NCI-H146 (cell line): ENCODE measurements around the gene KLRC3.
"Not testable (repeated sequence)": the region's sequence is repeated elsewhere in the genome, so short reads cannot be mapped to it uniquely, and the experiment has no call there.

ENCODE experiments used
- DNase-seq: peaks from one replicate; lab custom pipeline; 2025; lab: John Stamatoyannopoulos, UW

Gene KLRC3

DNA sequence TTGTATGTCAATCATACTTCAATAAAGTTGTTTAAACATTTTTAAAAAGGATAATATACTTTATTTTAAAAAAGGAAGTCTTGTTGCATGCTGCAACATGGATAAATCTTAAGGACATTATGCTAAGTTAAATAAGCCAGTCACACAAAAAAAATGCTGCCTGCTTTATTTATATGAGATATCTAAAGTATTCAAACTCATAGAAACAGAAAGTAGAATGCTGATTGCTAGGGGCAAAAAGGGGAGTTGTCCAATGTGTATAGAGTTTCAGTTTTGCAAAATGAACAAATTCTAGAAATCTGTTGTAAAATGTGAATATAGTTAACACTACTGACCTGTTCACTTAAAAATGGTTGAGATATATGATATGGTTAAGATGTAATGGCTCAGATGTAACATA, 19.6 kb downstream of the KLRC3 start:
- no peak for DNase-seq

DNA sequence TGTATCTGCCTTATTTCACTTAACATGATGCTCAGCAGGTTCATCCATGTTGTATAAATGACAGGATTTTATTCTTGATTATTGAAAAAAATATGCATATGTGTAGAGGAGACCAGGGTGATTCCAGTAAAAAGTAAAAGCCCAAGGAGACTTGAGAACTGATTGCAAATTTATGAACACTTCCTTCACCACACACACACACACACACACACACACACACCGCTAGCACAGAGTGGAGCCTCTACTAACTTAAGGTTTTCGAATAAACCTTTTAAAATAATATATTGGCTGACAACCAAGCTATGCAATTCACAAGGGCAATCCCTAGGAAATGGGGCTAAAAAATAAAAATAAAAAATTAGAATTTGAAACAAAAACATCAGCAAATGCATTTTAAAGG, 22.2 kb downstream of the KLRC3 start:
- DNase-seq, result no peak

DNA sequence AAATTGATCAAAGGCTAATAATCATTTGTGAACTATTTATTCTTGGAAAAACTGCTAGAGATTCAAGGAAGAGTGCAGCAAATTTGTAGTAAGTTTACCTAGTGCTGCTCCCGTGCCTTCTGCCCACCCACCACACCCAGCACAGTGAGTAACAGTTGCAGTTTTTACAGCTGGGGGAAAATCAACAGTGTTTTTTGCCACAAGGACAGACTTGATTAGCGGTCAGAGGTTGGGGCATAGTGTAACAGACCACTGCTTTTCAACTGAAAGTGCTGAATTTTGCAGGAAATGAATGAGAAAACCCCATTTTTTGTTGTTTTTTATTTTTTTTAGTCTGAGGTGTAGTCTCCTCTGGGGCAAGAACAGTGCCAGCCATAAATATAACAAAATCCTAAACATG, 23.1 kb downstream of the KLRC3 start:
- DNase-seq, result peak; percentile 76

DNA sequence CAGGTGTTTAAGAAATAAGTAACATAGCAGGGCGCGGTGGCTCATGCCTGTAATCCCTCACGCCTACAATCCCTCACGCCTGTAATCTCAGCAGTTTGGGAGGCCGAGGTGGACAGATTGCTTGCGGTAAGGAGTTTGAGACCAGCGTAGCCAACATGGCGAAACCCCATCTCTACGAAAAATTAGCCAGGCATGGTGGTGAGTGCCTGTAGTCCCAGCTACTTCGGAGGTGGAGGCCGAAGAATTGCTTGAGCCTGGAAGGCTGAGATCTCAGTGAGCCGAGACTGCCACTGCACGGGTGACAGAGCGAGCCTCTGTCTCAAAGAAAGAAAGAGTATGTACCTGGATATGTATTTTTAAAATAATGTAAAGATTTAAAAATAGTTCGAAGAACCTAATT, 24.2 kb downstream of the KLRC3 start:
- DNase-seq, result peak; percentile 61

DNA sequence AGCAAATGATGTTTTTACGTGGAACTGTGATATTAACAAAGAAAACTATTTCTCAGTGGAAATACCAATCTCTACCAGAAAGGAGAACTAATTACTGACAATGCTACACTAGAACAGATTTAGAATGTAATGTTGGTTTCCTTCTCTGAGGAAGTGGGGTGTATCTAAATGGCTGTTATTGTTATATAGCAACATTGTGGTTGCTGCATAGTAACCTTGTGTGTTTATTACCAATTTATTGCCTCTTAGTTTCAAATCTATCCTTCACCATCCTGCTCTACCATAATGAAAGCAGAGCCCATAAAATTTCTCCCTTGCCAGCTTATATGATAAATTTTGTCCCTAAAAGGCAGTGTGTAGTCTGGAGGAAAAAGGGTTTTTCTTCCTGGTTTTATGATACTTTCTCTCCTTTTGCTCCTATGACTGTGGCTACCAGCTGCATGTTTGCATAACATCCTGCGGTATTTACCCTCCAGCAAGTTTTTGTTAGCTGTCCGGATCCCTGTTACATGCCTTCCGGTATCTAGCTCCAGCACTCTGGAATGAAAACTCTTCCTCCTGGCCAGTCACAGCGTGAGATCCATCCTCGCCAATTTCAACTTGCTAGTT, 24.9 kb downstream of the KLRC3 start:
- DNase-seq, result peak; percentile 99

DNA sequence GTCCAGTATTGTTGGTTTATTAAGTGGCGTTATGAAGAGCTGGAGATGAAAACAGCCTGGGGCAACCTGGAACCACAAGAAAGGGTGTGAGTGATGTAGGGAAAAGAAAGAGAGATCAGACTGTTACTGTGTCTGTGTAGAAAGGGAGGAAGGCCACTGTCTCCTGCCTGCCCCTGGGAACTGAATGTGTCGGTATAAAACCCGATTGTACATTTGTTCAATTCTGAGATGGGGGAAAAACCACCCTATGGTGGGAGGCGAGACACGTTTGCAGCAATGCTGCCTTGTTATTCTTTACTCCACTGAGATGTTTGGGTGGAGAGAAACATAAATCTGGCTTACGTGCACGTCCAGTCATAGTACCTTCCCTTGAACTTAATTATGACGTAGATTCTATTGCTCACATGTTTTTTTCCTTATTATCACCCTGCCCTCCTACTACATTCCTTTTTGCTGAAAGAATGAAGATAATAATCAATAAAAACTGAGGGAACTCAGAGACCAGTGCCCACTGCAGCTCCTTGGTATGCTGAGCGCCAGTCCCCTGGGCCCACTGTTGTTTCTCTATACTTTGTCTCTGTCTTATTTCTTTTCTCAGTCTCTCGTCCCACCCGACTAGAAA, 25.8 kb downstream of the KLRC3 start:
- not testable (repeated sequence) for DNase-seq

DNA sequence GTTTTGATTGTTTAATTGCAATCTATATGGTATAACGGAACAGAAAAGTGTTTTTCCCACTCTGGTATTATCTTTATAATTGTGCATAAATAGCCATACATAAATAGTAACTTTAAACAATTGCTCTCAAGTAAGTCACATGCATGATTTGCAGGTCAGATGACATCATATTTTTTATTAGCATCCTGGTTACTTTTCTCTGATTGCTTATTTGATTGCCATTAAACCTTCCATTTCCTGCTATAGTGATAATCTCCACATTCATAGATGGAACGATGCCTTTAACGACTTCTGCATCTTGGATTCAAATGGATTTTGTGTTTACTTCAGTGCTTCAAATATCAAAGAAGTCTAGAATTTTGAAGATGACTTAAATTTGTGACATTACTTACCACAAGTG, 27.1 kb downstream of the KLRC3 start:
- peak; percentile 40 for DNase-seq

DNA sequence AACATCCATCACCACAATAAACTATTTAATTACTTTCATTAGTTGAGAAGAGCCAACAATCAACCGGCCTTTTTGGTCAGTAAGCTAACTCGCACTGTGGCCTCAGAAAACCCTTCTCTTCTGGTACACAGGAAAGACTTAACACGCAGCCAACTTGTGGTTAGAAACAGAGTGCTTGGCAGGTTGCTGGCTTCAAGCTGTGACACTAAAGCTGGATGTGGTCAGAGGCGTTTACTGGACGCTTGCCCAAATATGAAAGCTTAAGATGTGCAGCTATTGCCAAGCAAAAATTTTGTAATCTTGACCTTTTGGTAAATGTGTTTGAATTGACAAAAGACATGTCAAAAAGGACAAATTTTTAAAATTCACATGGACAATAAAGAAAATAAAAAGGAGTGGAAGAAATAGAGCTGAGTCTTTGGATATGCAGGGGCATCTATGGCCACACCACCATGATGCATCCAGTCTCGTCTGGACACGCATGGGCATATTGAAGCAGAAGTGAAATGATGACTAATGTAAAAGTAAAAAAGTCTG, 27.9 kb downstream of the KLRC3 start:
- peak; percentile 89 for DNase-seq

DNA sequence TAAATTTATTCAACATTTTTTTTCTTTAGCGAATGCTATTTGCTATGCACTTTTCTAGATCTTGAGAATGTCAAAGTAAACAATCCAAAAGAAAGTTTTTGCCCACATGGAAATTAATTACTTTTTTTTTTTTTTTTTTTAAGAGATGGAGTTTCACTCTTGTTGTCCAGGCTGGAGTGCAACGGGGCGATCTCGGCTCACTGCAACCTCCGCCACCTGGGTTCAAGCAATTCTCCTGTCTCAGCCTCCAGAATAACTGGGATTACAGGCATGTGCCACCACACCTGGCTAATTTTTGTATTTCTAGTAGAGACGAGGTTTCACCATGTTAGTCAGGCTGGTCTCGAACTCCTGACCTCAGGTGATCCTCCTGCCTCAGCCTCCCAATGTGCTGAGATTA, 29.4 kb downstream of the KLRC3 start:
- not testable (repeated sequence) for DNase-seq

DNA sequence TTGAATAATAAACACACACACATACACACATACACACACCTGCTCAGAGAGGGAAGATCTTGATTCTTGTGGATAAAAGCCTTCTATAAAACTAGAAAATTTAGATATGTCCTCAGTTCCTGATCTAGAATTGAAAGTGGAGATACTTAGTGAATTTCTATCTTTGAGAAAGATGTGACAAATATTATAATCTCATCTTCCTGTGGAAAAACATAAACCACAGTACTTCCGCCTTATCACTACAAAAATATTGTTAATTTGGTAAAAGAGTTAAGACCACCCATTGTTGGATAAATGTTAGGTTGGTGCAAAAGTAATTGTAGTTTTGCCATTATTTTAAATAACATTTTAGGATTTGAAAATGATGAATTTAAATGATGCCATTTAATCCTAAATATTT, 30.5 kb downstream of the KLRC3 start, which contains the start of gene KLRK1:
Gene KLRK1, minus strand, starts transcription at position 138 of the 400 bp plus-strand sequence. CDS start 1,231 bp downstream, outside the sequence.
- no peak for DNase-seq

DNA sequence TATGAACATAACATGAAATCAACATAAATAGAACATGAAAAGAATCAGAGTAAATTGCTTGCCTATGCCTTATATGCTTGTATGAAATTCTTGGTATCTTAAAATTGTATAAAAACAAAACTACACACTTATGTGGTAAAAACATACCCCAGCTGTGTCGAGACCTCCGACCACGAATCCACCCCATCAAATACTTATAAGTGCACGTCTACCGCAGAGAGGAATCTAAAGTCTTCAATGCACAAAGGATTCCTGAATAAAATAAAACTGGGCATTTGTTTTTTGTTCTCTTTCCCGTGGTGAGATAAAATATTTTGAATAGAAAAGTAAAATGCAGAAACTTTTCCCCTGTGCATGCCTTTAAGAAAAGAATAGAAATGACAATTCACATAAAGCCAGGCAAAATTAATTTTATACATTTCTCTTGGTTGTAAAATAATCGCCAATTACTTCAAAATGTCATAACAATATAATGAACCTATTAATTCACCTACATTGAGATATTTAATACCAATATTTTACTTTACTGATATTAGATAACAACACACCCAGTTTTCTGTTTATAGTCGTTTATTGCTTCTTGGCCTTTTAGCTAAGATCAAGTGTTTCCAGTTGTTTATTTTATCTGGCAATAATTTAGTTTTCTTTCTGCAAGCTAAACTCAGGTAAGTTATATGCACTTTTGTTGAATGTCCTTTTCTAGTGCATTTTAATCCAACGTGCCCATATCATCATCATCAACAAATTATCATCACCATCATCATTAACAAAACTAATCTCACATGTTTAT, 31.6 kb downstream of the KLRC3 start:
- no peak for DNase-seq

DNA sequence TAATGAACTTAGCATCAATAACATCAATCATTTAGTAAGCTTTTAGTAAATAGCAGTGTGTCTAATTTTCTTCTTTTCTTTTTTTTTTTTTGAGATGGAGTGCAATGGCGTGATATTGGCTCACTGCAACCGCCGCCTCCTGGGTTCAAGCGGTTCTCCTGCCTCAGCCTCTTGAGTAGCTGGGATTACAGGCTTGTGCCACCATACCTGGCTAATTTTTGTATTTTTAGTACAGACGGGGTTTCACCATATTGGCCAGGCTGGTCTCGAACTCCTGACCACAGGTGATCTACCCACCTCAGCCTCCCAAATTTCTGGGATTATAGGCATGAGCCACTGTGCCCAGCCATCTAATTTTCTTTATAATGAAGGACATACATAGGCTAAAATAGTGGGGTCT, 32.9 kb downstream of the KLRC3 start:
- DNase-seq, result not testable (repeated sequence)

DNA sequence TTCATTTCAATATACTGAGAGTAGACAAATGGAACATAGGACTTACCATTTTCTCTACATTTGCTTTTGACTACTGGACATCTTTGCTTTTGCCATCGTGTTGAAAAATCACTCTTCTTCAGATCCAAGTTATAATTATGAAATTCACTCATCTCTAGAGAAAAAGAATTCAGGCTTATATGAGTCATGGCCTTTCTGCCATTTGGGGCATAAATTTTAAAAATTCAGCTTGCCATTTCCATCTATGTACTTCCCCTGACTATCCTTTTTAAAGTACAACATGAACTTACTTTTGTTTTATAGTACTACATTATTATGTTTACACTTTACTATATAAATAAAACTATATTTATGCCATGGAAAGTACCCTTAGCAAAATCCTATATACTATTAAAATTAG, 33.5 kb downstream of the KLRC3 start:
- DNase-seq, result no peak

DNA sequence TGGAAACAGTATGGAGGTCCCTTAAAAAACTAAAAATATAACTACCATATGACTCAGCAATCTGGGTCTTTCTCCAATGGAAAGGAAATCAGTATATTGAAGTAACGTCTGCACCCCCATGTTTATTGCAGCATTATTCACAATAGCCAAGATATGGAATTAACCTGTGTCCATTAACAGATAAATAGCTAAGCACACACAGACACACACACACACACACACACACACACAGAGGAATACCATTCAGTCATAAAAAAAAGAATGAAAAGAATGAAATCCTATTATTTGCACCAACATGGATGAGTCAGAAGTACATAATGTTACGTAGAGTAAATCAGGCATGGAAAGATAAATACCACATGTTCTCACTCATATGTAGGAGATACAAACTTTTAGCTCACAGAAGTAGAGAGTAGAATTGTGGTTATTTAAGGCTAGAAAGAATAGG, 35.2 kb downstream of the KLRC3 start:
- DNase-seq, result no peak

DNA sequence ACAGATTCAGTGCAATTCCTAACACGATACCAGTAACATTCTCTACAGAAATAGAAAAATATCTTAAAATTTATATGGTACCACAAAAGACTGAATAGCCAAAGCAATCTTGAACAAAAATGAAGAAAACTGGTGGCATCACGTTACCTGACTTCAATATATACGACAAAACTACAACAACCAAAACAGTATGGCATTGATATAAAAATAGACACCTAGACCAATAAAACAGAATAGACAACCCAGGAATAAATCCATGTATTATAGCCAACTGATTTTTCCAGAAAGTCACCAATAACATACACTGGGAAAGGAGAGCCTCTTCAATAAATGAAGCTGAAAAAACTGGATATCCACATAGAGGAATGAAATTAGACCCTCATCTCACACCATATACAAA, 36.2 kb downstream of the KLRC3 start:
- no peak for DNase-seq

DNA sequence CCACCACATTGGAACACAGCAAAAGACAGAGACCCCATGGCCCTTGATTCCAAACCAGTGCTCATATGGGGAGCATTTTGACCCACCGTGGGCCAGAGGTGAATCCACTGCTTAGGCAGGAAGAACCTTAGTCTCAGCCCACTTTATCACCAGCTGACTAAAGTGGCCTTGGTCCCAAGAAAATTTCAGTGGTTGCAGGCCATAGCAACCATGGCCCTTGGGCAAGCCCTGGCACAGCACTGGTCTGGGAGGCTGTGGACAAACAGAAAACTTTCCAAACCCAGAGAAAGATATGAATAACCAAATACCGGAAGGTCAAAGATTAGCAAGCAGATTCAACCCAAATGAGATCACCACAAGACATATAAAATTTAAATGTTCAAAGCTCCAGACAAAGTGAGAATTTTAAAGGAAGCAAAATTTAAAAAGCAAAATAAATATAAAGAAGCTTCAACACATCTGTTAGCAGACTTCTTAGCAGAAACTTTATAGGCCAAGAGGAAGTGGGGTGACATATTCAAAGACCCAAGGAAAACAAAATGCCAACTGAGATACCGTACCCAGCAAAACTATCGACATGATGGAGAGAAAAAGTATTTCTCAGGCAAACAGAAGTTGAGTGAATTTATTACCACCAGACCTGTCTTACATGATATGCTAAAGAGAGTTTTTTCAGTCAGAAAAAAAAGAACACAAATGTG, 38.3 kb downstream of the KLRC3 start:
- no peak for DNase-seq

DNA sequence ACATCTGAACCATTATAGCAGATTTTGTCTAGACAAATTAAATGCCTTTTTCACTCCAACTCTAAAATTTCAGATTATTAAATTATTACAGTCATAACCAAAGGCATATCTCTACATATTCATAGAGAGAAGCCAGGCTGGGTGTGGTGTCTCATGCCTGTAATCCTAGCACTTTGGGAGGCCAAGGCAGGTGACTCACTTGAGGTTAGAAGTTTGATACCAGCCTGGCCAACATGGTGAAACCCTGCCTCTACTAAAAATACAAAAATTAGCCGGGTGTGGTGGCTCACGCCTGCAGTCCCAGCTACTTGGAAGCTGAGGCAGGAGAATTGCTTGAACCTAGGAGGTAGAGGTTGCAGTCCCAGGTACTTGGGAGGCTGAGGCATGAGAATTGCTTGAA, 41.7 kb downstream of the KLRC3 start:
- DNase-seq, result not testable (repeated sequence)

DNA sequence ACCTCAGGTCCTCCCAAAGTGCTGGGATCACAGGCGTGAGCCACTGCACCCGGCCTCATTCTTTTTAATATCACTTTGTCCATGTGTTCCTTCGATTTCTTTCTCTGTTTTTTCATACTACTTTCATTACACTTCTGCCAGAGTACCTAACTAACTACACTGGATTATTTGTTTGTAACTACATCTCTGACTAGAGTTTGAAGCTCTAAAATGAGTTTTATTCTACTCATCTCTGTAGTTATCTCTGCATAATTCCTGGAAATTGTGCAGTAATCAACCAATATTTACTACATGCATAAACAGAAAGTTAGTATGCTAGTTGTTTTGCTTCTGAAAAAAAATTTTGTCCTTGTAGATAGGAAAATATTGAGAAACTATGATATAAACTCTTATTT, 45.8 kb downstream of the KLRC3 start:
- no peak for DNase-seq

DNA sequence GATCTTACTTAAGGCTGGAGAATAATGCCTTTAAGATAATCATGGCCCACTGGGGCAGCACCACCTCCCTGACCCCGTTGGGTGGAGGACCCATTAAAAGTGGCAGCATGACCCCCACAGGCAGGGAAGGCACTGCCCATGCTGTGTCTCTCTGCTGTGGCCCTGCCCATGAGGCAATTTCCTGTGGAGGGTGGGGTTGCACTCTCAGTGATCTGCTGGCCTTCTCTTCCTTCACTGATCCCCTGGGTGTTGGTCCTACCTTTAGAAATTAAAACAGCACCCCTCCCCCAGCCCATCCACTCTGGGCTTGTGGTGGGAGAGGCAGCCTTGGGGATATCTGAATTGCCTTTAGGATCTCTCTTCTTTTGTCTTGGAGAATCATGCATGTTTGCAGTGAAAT, 47.8 kb downstream of the KLRC3 start:
- DNase-seq, result peak; percentile 42

DNA sequence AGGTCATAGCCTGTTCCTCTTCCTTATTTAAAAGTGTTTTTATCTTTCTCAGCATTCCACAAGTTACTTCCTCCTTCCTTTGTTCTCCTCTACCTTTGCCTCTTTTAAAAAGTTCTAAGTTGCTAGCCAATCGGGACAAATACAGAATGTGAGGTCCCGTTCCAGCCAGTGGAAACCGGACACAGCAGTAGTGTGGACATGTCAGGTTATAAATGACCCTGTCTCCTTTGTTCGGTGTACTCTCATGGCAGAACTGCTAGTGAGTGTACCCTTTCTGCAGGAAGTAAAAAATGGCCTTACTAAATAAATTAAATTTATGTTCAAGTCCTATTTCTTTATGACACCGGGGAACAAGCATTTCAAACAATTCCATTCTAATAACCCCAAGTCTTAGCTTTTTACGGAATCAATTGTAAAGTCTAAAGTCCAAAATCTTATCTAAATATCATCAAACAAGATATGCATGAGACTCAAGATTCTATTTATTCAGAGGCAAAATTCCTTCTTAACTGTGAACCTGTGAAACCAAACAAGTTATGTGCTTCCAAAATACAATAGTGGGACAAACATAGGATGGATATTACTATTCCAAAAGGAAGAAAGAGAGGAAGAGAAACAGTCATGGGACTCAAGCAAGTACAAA, 48.4 kb downstream of the KLRC3 start:
- DNase-seq, result not testable (repeated sequence)

DNA sequence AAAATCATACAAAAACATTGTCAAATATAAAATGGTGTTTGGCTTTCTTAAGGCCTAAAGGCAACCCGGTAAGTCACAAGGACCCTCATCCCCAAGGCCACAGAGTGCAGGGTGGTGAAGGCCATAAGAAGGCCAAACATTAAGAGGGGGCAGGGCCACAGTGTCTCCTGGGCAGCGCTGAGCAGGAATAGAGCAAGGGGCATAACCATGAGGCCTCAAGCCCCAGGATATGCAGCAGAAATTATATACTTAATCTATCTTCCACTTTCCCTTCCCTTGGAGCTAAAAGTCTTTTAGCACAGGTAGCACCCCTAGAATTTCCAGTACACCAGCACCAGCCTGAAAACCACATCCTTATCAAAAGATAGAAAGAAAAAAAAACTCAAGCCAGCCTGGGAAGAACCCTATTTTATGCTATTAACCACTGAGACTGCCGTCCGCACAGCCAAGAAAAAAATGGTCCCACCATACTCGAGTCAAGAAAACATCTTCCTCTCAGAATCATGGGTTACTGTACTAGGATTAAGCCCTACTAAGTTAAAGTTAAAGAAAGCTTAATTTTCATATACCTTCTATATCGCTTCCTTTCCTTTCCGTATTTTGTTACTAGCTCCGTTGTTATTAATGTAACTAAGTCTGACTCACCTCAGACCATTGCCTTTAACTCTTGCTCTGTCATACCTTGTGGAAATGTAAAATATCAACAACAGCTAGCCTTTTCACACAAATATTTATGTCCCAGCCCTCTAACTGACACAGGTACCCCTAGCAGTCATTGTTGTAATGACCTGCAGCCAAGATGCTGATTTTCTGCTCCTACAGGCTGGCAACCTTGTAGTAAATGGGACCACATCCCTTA, 50.6 kb downstream of the KLRC3 start:
- no peak for DNase-seq
